ENCODE data around the gene UIMC1. TPM values are rescaled to one million over a fixed set of nuclear protein-coding genes. Genes with fewer than 3 reads are reported as not detected.

The UIMC1 gene
- total RNA-seq, 4 donors from 2014 or later: 34.7 to 51.1 (median 48.9) TPM

DNA sequence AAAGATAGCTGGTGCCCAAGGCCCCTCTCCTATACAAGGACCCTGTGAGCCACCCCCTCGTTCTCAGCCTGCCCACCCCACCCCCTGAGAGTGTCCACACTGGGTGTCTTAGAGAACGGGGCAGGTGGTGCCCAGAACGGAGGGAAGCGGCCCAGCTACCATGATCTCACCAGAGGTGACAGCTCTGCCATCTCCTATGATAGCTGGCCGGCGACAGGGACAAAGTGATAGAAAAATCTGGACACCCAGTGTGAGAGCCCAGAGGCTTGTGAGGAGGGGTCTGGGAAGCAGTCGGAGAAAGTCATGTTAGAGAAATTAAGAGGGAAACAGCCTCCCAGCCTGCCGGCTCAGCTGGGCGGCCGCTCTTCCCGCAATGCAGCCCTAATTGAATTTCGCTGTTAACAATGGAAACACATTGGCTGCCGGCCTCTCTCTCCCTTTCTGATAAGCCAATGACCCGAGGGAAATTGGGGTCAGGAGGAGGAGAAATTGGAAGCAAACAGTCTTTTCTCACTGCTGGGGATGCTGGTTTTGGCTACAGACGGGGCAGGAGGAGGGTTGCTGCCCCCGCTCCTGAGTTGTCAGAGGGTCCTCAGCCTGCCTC, 139.8 kb downstream of the UIMC1 start:
- H3K27me3 ChIP-seq: peaks cover 0 to 84% (median 6%) of the 10 kb centered on the region in 4 donors
- no peak overlapping the region for H3K27ac ChIP-seq (replicated peaks in 1 of 4)
- H3K9me3 ChIP-seq: no peaks in the 10 kb centered on the region
- no peak overlapping the region for H3K4me3 ChIP-seq
- no peaks in the 10 kb centered on the region for H3K36me3 ChIP-seq
- H3K4me1 ChIP-seq: no peaks in the 10 kb centered on the region
- intact Hi-C loops (cut with DNase I): no loop called here
- DNase-seq (ENCODE audit: extremely low spot score): no peak
- no peak for TF ChIP-seq POLR2A (IDR thresholded peaks at IDR 0.05; ENCODE audit: low read depth)
- TF ChIP-seq, protein P1, sequence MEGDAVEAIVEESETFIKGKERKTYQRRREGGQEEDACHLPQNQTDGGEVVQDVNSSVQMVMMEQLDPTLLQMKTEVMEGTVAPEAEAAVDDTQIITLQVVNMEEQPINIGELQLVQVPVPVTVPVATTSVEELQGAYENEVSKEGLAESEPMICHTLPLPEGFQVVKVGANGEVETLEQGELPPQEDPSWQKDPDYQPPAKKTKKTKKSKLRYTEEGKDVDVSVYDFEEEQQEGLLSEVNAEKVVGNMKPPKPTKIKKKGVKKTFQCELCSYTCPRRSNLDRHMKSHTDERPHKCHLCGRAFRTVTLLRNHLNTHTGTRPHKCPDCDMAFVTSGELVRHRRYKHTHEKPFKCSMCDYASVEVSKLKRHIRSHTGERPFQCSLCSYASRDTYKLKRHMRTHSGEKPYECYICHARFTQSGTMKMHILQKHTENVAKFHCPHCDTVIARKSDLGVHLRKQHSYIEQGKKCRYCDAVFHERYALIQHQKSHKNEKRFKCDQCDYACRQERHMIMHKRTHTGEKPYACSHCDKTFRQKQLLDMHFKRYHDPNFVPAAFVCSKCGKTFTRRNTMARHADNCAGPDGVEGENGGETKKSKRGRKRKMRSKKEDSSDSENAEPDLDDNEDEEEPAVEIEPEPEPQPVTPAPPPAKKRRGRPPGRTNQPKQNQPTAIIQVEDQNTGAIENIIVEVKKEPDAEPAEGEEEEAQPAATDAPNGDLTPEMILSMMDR (IDR thresholded peaks at IDR 0.05): no peak
- WGBS: 33% methylated on average over 14 of the region's 16 CpGs

DNA sequence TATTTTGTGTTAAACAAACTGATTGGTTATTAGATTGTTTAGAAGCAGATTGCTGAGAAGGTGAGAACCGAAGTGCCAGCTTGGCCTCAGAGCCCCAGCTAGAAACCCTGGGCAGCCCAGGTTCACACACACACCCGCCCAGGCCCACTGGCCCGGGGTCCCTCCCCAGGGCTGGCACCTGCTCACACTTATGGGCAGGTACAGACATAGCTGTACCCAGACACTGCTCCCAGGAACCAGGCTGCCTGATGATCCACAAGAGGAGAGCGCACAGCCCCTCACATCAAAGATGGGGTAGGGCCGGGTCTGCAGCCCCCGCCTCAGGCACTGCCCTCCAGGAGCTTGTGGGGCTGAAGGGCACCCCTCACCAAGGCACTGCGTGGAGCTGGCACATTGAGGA, 140.6 kb downstream of the UIMC1 start:
- Histone ChIP-seq H3K27me3 (peaks cover 0 to 92% (median 6%) of the 10 kb centered on the region in 4 donors), H3K27ac (replicated peaks in 1 of 4) (no peak overlapping the region), H3K9me3 (no peaks in the 10 kb centered on the region), H3K36me3 (no peaks in the 10 kb centered on the region), H3K4me3 (no peak overlapping the region), H3K4me1 (no peaks in the 10 kb centered on the region)
- WGBS: 90% methylated on average over 7 of the region's 7 CpGs
- intact Hi-C loops (cut with DNase I): no loop called here
- no peak for DNase-seq (ENCODE audit: extremely low spot score)
- TF ChIP-seq, protein P1 (IDR thresholded peaks at IDR 0.05): no peak
- TF ChIP-seq POLR2A (IDR thresholded peaks at IDR 0.05; ENCODE audit: low read depth) (no peak), EP300 (IDR thresholded peaks at IDR 0.05) (no peak), POLR2AphosphoS5 (IDR thresholded peaks at IDR 0.05) (no peak)

DNA sequence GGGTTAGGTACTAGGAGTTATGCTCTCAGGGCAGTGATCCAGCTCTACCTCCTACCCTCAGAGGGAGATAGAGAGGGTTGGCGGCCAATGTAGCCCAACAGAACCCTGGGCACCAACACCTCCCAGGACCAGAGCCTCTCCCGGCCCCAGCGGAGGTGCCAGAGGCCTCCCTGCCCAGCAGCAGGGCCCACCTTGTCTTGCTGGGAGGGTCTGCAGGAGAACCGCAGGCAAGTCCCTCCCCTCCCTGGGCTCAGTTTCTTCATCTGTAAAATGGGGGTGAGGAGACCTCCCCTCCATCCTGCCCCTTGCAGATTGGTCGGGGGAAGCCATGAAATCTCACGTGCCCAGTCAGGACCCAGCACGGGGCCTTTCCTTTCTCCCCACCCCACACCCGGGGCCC, 141.8 kb downstream of the UIMC1 start:
- no peak overlapping the region for H3K27ac ChIP-seq (replicated peaks in 1 of 4)
- H3K36me3 ChIP-seq: no peaks in the 10 kb centered on the region
- WGBS: 89% methylated on average over 8 of the region's 8 CpGs

DNA sequence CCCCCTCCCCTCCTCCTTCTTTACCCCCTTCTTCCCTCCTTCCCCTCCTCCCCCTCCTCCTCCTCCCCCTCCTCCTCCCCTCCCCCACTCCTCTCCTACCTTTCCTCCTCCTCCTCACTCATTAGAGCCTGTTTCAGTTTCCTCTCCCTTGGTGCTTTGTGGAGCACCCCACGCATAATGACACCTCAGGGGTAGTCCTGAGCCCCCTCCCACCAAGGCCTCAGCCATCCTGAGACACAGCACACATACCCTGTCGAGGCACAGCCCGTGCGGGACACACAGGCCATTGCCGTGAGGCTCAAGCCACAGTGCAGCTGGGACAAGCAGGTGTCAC, 142.8 kb downstream of the UIMC1 start:
- DNase-seq (ENCODE audit: extremely low spot score): no peak
- no peaks in the 10 kb centered on the region for H3K9me3 ChIP-seq
- intact Hi-C loops (cut with DNase I): no loop called here
- H3K36me3 ChIP-seq: no peaks in the 10 kb centered on the region
- H3K4me1 ChIP-seq: no peaks in the 10 kb centered on the region
- no peak overlapping the region for H3K27ac ChIP-seq (replicated peaks in 1 of 4)
- no peak for TF ChIP-seq POLR2A (IDR thresholded peaks at IDR 0.05; ENCODE audit: low read depth)
- TF ChIP-seq EP300 (IDR thresholded peaks at IDR 0.05): no peak
- TF ChIP-seq POLR2AphosphoS5 (IDR thresholded peaks at IDR 0.05): no peak
- TF ChIP-seq, protein P1 (IDR thresholded peaks at IDR 0.05): no peak
- H3K27me3 ChIP-seq: peaks cover 0 to 89% (median 6%) of the 10 kb centered on the region in 4 donors
- WGBS: 55% methylated on average over 2 of the region's 5 CpGs
- H3K4me3 ChIP-seq: no peak overlapping the region

More for the DNA sequence above, 141.8 kb downstream of the UIMC1 start:
- no peaks in the 10 kb centered on the region for H3K4me1 ChIP-seq
- H3K9me3 ChIP-seq: no peaks in the 10 kb centered on the region
- TF ChIP-seq, protein P1 (IDR thresholded peaks at IDR 0.05): no peak
- TF ChIP-seq POLR2A (IDR thresholded peaks at IDR 0.05; ENCODE audit: low read depth) (no peak), EP300 (IDR thresholded peaks at IDR 0.05) (no peak), POLR2AphosphoS5 (IDR thresholded peaks at IDR 0.05) (no peak)
- DNase-seq (ENCODE audit: extremely low spot score): no peak
- intact Hi-C loops (cut with DNase I): no loop called here
- H3K27me3 ChIP-seq: peaks cover 0 to 99% (median 6%) of the 10 kb centered on the region in 4 donors
- H3K4me3 ChIP-seq: no peak overlapping the region

Data from esophagus muscularis mucosa (tissue), 4 donors.